ENCODE data around the gene AKR7A3.
A peak's percentile ranks its signal among the peaks of the same experiment; 100 is the strongest.
"Not testable (repeated sequence)": the region's sequence is repeated elsewhere in the genome, so short reads cannot be mapped to it uniquely, and the experiment has no call there.

Gene AKR7A3

DNA sequence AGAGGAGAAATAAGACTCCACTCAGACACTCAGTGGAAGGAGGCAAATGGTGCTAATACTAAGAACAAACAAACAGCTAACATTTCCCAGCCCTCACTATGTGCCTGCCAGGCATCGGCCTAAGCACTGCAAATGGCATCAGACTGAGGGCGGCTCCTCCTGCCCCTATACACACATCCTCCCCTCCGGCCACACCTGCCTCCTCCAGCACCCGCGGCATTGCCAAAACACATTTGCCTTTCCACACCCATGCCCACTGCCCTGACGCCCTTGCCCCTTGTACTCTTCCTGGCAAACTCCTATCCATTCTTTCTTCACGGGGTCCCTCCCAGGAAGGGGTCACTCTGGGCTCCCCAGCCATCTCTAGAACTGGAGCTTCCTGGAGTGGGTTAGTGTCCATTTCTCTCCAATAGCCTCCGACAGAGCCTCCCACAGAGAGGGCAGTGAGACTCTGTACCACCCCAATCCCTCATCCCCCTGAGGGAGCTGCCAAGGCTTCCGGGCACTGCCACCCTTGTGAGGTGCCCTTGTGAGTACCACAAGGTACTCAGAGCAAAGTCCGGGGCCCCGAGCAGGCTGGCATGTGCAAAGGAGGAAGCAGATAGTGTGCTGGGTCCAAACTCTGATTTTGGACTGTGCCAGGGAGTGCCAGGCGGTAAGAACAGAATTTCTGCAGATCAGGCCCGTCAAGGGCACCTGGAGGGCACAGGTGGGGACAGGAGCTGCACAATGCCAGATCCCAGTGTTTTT is 959 bp downstream of the AKR7A3 start:
- peak in 1 of 14 donors; percentile 62 for DNase-seq

DNA sequence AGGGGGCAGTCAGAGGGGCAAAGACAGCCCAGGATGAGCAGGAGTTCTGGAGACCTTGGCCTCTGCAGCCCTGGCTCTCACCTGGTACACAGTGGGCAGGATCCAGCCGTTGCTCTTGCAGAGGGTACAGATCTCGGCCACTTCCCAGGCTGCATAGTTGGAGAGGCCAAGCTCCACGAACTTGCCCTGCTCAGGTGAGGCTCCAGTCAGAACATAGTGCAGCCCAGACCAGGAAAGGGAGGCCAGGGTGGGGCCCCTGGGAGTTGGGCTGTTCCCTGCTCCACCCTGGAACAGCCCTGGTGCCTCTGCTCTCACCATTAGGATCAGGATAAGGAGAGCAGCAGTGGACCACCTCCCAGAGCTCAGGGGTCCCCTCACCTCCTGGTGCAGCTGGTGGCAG is 2.8 kb downstream of the AKR7A3 start:
- DNase-seq = not testable (repeated sequence)

DNA sequence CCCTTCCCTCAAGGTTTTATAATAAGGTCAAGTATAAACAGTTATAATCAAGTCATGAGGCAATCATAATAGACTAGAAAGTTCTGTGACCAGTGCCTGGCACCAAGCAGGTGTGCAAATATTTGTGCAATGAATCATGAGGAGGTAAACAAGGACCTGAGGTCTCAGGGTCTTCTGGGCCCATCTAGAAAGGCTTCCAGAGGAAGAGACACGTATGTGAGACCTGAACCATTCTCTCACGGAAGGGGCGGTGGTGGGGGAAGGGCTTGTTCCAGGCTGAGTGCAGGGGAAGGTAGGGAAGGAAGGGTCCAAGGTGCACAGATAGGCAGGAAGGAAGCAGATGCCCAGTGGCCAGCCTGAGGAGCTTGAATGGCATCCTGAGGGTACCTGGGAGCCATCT is 3.2 kb downstream of the AKR7A3 start:
- DNase-seq = not testable (repeated sequence)

DNA sequence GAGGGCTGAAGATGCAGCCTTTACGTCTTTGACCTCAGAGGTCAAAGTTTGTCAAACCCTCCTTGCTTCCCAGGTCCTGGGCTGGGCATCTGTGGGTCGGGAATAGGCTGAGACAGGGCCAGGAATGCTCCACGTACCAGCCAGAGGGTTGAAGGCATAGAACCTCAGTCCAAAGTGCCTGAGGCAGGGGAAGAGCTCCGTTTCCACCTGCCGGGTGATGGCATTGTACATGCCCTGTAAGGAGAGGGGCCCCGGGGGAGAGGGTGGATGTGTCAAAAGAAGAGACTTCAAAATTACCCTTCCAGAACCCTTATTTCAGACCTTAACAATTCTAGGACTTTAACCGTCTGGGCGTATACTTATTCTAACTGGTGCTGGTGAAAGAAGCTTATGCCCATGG is 3.7 kb downstream of the AKR7A3 start:
- no peak for DNase-seq

DNA sequence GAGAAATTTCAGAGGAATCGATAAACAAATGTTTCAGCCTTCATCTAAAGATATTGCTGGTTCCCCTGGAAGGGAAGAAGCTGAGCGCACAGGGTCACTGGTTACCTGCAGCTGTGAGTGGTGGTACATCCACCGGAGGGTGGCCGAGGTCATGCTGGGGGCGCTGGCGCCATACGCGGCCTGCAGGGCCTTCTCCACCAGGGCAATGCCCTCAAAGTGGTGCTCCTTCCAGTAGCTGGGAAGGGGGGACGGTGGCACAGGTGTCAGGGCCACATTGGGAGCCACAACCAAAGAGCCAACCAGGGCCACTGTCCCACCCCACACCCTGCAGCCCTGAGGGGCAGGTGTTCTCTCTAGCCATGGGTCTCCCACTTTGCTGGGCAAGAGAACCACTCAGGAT is 4.7 kb downstream of the AKR7A3 start:
- no peak for DNase-seq

DNA sequence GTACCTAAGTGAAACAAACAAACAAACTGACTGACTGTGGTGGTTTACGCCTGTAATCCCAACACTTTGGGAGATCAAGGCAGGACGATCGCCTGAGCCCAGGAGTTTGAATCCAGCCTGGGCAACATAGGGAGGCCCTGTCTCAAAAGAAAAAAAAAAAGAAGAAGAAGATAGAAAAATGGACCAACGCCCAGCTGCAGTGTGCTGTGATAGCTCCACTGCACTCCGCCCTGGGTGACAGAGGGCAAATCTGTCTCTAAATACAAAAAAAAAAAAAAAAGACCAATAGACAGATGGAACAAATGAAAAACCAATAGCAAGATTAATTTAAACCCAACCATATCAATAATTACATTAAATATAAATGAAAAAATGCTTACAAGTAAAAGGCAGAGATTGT is 13.9 kb downstream of the AKR7A3 start:
- no peak for DNase-seq

DNA sequence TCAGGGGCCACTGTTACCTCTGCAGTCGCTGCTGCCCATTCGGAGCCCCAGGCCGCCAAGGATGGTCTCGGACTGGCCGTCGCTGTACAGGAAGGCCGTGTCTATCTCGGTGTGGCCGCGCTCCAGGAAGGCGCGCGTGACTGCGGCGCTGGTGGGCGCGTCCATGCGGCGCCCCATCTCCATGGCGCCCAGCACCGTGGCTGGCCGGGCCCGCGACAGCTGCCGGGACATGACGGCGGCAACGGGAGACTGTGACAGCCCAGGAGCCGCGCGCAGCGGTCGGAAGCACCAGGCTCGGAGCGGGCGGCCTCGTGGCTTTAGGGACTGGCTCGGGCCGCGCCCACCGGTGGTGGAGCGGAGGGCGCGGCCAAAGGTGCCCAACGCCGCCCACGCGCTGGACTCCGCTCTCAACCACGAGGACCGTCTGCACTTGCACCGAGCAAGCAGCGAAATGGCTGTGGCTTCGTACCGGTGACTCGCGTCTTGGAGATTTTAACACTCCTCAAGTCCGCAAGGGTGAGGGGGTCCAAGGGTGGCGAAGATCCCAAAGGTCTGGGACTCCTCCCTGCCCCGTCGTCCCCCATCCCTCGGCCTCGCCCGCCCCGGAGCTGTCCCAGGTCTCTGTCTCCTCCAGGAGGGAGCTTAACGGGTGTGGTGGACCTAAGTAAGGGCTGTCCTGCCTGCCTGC is 14.6 kb downstream of the AKR7A3 start:
- DNase-seq = not testable (repeated sequence)

DNA sequence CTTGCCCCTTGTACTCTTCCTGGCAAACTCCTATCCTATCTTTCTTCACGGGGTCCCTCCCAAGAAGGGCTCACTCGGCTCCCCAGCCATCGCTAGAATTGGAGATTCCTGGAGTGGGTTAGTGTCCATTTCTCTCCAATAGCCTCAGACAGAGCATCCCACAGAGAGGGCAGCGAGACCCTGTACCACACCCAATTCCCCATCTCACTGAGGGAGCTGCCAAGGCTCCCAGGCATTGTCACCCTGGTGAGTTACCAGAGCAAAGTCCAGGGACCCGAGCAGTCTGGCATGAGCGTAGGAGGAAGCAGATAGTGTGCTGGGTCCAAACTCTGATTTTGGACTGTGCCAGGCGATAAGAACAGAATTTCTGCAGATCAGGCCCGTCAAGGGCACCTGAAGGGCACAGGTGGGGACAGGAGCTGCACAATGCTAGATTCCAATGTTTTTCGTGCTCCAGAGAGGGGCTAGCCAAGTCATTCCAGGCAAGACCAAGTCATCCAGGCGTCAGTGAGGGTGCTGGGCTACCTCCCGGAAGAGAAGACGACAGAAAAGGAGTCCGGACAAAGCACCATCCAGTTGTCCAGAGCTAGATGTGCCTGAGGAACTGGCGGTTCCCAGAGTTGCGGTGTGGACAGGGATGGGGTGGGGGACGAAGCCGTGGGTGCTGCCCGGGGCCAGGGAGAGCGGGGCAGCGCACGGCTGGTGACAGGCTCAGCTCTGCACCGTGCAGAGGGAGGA is 15.3 kb downstream of the AKR7A3 start:
- no peak for DNase-seq

DNA sequence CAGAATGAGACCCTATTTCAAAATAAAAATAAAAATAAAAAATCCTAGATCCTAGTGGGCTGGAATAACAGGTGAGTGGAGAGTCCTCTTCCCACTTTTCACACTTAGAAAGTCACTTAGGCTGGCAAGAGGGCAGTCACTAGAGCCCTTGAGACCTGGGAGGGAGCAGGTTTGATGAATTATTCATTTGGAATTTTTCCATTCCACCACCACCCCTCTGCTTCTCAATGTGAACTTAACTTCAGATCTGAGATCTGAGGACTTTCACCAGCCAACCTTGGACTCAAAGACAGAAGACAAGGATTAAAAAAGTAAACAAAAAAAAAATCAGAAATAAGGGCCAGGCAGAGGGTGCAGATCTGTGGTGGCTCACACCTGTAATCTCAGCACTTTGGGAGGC is 16.5 kb downstream of the AKR7A3 start:
- DNase-seq = no peak

DNA sequence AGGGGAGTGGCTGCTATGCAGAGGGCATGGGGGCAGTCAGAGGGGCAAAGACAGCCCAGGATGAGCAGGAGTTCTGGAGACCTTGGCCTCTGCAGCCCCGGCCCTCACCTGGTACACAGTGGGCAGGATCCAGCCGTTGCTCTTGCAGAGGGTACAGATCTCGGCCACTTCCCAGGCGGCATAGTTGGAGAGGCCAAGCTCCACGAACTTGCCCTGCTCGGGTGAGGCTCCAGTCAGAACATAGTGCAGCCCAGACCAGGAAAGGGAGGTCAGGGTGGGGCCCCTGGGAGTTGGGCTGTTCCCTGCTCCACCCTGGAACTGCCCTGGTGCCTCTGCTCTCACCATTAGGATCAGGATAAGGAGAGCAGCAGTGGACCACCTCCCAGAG is 18.2 kb downstream of the AKR7A3 start:
- DNase-seq = not testable (repeated sequence)

DNA sequence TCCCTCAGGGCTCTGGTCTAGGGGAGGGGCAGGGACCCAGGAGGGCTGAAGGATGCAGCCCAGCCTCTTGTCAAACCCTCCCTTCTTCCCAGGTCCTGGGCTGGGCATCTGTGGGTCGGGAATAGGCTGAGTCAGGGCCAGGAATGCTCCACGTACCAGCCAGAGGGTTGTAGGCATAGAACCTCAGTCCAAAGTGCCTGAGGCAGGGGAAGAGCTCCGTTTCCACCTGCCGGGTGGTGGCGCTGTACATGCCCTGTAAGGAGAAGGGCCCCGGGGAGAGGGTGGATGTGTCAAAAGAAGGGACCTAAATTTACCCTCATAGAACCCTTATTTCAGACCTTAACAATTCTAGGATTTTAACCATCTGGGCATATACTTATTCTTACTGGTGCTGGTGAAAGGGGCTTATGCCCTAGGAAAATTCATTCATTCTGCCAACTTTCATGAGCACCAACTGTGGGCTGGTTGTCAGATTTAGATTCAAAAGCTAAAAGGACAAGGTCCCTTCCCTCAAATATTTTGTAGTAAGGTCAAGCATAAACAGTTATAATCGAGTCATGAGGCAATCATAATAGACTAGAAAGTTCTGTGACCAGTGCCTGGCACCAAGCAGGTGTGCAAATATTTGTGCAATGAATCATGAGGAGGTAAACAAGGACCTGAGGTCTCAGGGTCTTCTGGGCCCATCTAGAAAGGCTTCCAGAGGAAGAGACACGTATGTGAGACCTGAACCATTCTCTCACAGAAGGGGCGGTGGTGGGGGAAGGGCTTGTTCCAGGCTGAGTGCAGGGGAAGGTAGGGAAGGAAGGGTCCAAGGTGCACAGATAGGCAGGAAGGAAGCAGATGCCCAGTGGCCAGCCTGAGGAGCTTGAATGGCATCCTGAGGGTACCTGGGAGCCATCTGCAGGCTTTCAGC is 18.9 kb downstream of the AKR7A3 start:
- not testable (repeated sequence) for DNase-seq

DNA sequence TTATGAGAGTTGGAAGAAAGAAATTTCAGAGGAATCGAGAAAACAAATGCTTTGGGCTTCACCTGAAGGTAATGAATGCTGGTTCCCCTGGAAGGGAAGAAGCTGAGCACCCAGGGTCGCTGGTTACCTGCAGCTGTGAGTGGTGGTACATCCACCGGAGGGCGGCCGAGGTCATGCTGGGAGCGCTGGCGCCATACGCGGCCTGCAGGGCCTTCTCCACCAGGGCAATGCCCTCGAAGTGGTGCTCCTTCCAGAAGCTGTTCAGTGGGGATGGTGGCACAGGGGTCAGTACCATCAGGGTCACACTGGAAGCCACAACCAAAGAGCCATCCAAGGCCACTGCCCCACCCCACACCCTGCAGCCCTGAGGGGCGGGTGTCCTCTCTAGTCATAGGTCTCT is 20.1 kb downstream of the AKR7A3 start:
- DNase-seq = no peak

DNA sequence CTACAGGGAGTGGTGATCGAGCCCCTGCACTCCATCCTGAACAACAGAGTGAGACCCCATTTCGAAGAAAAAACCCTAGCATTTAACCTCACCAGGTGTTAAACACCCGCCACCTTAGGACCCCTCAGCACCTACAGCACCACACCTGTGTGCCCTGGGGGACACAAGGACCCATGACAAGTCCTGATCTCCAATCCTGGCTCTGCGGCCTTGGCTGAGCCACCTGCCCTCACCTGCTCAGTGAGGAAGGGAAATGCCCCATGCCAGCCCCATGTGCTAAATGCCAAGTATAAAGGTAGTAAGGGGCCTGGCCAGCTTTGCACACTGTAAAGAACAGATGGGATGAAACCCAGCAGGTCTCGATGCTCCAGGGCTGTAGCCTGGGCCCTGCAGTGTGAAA is 25.8 kb downstream of the AKR7A3 start:
- DNase-seq = no peak

DNA sequence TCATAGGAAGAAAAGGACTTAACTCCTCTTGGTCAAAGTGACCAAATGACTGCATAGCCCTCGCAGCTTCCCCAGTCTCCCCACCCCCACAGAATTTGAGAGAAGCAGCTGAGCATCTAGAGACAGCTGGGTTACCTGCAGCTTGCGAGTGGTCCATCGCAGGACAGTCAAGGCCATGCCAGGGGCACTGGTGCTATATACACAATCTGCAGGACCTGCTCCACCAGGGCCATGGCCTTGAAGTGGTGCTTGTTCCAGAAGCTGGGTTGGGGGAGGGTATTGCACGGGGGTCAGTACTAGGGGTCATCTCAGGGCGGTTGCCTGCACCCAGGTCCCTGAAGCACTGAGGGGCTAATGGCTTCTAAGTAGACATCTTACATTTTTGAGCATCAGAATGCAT is 26.5 kb downstream of the AKR7A3 start:
- no peak for DNase-seq

DNA sequence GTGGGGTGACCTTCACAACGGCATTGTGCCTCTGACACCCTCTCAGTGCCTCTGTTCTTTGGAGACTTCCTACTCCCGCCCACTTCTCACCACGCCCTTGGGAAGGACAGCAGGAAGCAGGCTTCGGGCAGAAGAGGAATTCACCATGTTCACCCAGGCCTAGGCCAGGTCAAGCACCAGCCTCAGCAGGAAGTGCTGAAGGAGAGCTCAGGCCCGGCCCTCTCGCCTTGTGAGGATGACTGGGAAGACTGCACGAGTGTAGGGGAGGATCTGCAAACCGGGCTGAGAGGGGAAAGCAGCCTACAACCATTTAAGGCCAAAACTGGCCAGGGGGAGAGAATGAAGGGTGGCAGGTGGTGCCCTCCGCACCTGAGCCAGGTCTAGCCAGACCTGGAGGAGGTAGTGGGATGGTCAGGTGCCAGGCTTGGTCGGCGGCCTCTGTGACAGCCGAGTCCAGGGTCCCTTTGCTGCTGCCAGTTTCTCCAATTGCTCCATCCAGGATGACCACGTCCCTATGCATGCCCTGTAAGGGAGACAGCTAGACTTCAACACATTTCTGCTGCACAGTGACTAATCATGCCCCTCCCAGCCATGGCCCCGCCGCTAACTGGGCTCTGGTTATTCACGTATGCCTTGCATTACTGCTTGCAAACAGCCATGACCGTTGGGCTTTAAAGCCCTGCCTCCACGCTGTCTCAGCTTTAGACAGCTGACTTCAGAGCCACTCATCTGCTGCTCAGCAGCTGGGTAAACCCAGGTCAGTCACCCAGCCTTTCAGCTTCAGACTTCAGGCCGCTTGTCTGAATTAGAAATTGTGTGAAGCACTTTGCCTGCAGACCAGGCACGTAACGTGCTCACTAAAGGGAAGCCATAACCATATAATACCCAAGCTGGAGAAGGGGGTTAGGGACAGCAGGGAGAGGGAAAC is 28.1 kb downstream of the AKR7A3 start:
- DNase-seq = no peak

DNA sequence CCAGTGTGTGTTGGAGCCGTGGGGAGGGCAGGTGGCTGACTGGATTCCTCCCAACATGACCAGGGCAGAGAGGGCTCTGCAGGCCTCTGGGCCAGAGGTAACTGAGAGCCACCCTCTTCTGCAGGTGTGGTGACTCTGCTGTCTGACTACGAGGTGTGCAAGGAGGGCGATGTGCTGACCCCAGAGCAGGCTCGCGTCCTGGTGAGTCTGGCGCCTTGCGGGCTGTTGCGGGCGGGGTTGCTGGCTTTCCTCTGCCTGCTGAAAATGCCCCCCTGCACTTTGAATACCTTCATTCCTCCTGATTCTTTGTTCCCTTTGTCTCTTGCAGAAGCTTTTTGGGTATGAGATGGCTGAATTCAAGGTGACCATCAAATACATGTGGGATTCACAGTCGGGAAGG is 30.2 kb downstream of the AKR7A3 start:
- DNase-seq = no peak

DNA sequence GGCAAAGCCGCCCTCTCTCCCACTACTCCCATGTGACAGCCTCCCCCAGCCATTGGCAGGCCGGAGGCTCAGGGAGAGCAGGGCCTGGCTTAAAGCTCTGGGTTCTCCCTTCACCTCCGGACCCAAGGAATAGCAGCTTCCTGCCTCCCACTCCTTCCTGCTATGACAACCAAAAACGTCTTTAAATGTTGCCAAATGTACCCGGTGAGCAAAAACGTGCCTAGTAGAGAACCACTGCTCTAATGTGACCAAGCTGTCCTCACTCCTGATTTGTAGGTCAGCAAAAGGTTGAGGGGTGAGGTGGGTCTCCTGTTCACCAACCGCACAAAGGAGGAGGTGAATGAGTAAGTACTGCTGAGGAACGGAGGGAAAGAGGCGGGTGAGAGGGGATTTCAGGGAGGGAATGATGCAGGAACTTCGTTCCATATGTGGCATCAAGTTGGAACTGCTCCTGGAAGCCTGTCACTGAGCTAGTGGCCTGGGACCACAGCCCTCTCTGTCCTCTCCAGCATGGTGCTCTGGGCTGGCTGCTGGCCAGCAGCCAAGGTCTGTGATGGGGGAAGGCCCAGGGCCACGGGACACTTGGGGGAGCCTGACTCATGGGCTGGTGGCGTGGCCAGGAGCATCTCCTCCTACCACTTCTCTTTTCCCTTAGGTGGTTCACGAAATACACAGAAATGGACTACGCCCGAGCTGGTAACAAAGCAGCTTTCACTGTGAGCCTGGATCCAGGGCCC is 31.2 kb downstream of the AKR7A3 start:
- peak in 1 of 14 donors; percentile 11 for DNase-seq

DNA sequence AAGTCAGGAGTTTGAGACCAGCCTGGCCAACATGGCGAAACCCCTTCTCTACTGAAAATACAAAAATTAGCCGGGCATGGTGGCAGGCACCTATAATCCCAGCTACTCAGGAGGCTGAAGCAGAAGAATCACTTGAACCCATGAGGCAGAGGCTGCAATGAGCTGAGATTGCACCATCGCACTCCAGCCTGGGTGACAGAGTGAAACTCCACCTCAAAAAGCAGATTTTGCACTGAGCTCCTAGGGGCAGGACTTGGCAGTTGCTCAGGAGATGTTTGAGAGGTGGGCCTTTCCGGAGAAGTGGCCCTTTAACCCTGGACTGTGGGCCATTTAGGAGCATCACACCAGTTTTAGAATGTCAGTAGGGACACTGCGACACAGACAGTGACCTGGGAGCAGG is 32.3 kb downstream of the AKR7A3 start:
- DNase-seq = not testable (repeated sequence)

DNA sequence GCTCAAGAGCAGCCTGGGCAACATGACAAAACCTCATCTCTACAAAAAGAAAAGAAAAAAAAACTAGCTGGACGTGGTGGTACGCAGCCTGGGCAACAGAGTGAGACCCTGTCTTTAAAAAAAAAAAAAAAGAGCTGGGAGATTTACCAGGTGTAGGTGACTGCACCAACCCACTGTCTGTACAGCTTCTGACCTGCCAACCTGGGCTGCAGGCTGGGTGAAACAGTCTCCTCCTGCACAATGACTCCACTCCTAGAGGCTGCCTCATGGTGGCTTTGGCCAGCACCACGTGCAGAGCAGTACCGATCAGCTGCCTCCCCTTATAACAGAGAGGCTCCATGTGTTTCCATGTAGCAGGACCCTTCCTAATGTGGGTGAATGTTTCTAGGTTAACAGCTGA is 33.3 kb downstream of the AKR7A3 start:
- DNase-seq = no peak

DNA sequence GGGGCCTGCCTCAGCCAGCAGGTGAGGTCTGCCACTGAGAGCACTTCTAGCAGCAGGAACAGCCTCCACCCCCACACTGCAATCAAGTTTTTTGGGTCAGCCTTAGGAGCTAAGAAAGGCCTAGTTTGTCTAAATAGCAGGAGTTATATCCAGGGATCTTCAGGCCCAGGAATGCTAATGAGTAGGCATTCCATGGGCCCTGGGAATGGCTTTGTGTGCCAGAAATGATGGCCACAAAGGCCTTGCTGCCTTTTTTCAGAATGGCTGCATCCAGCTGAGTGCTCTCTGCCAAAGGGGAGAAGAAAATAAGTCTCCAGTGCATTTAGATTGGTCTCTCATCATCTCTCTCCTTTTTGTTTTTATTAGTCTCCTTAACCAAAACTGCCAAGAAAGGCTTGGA is 34.2 kb downstream of the AKR7A3 start:
- DNase-seq = peak in 1 of 14 donors; percentile 16

Data from C1 segment of cervical spinal cord (tissue), 14 donors.